ENCODE measurements around the gene PRSS16.

- no peak for TF ChIP-seq CTCF (IDR thresholded peaks at IDR 0.05)
- no peak for TF ChIP-seq POLR2A (IDR thresholded peaks at IDR 0.05)
- no peak for TF ChIP-seq POLR2AphosphoS5 (IDR thresholded peaks at IDR 0.05)
Observed at GRCh38 chr6:27247133-27247836, at the start of gene PRSS16.
